NCI-H146 (cell line): ENCODE data around the gene NBPF6.
"Not testable (repeated sequence)": the region's sequence is repeated elsewhere in the genome, so short reads cannot be mapped to it uniquely, and the experiment has no call there.

Experiments
- DNase-seq: peaks from one replicate; lab custom pipeline; 2025; lab: John Stamatoyannopoulos, UW

Gene NBPF6

GRCh38 chr1:108502624-108503023, 52.5 kb downstream of the NBPF6 start:
- DNase-seq: no peak

GRCh38 chr1:108503062-108503733, 53.1 kb downstream of the NBPF6 start:
- DNase-seq: no peak

GRCh38 chr1:108504447-108504846, 54.3 kb downstream of the NBPF6 start:
- no peak for DNase-seq

GRCh38 chr1:108505763-108506070, 55.6 kb downstream of the NBPF6 start:
- no peak for DNase-seq

- no peak for DNase-seq
Observed at GRCh38 chr1:108511764-108512163, 61.6 kb downstream of the NBPF6 start.

GRCh38 chr1:108512239-108513043, 62.3 kb downstream of the NBPF6 start:
- no peak for DNase-seq

- no peak for DNase-seq
Observed at GRCh38 chr1:108513044-108513415, 62.9 kb downstream of the NBPF6 start.

GRCh38 chr1:108513914-108514313, 63.8 kb downstream of the NBPF6 start:
- DNase-seq: not testable (repeated sequence)

- DNase-seq: not testable (repeated sequence)
Observed at GRCh38 chr1:108517301-108517897, 67.3 kb downstream of the NBPF6 start.
